Measurements from ENCODE around the gene PTPRD.

PTPRD gene

GRCh38 chr9:9631284-9631683 lies 981.5 kb downstream of the PTPRD start:
- CTCF ChIA-PET = no interaction called here
- Histone ChIP-seq H3K36me3 (ENCODE audit: control insufficient read depth in 2 of 2, insufficient read depth in 1 of 2, low read length in 2 of 2) (no peaks in the 10 kb centered on the region), H3K4me3 (ENCODE audit: low read depth, low read length) (no peak overlapping the region), H3K4me1 (ENCODE audit: control insufficient read depth, insufficient read depth, low read length) (no peaks in the 10 kb centered on the region), H3K27ac (ENCODE audit: extremely low read depth, low read depth, low read length) (no peak overlapping the region), H3K9me3 (ENCODE audit: control insufficient read depth, insufficient read depth, low read depth, low read length) (no peaks in the 10 kb centered on the region)
- no peak for TF ChIP-seq ZNF768 (tag by site-specific recombination; IDR thresholded peaks at IDR 0.05)
- TF ChIP-seq ZSCAN4 (tag by site-specific recombination; IDR thresholded peaks at IDR 0.05) = no peak
- no peak for TF ChIP-seq SALL2 (tag by site-specific recombination; IDR thresholded peaks at IDR 0.05; ENCODE audit: borderline replicate concordance)
- TF ChIP-seq ZNF433 (tag by site-specific recombination; IDR thresholded peaks at IDR 0.05; ENCODE audit: low read depth) = no peak
- TF ChIP-seq ZNF692 (tag by site-specific recombination; IDR thresholded peaks at IDR 0.05) = no peak
- TF ChIP-seq ZNF571 (tag by site-specific recombination; IDR thresholded peaks at IDR 0.05) = no peak
- no peak for TF ChIP-seq ZNF548 (tag by site-specific recombination; IDR thresholded peaks at IDR 0.05)
- no peak for TF ChIP-seq ZFHX2 (tag by site-specific recombination; conservative IDR thresholded peaks at IDR 0.05)
- POLR2A ChIA-PET = no interaction called here

- Histone ChIP-seq H3K36me3 (ENCODE audit: control insufficient read depth in 2 of 2, insufficient read depth in 1 of 2, low read length in 2 of 2) (no peaks in the 10 kb centered on the region), H3K4me3 (ENCODE audit: low read depth, low read length) (no peak overlapping the region), H3K9me3 (ENCODE audit: control insufficient read depth, insufficient read depth, low read depth, low read length) (no peaks in the 10 kb centered on the region), H3K27ac (ENCODE audit: extremely low read depth, low read depth, low read length) (no peak overlapping the region), H3K4me1 (ENCODE audit: control insufficient read depth, insufficient read depth, low read length) (no peaks in the 10 kb centered on the region)
- no peak for TF ChIP-seq RBAK (tag by site-specific recombination; IDR thresholded peaks at IDR 0.05)
- POLR2A ChIA-PET = no interaction called here
- CTCF ChIA-PET = no interaction called here
Measured at GRCh38 chr9:9625248-9625647, 987.6 kb downstream of the PTPRD start.

- no peak overlapping the region for H3K27ac ChIP-seq (ENCODE audit: extremely low read depth, low read depth, low read length)
- H3K36me3 ChIP-seq (ENCODE audit: control insufficient read depth in 2 of 2, insufficient read depth in 1 of 2, low read length in 2 of 2) = no peaks in the 10 kb centered on the region
- no peaks in the 10 kb centered on the region for H3K4me1 ChIP-seq (ENCODE audit: control insufficient read depth, insufficient read depth, low read length)
- TF ChIP-seq ZNF19 (tag by site-specific recombination; IDR thresholded peaks at IDR 0.05; ENCODE audit: low read depth) (no peak), ZNF501 (tag by site-specific recombination; IDR thresholded peaks at IDR 0.05) (no peak), ZBTB7A (tag by site-specific recombination; IDR thresholded peaks at IDR 0.05; ENCODE audit: low read depth) (no peak), ZNF529 (tag by site-specific recombination; IDR thresholded peaks at IDR 0.05; ENCODE audit: insufficient replicate concordance) (no peak), ZNF37A (tag by site-specific recombination; IDR thresholded peaks at IDR 0.05) (no peak), ZNF701 (tag by site-specific recombination; IDR thresholded peaks at IDR 0.05) (no peak), GLIS2 (tag by site-specific recombination; IDR thresholded peaks at IDR 0.05) (no peak), PRDM6 (tag by site-specific recombination; IDR thresholded peaks at IDR 0.05) (no peak), ZNF302 (tag by site-specific recombination; IDR thresholded peaks at IDR 0.05; ENCODE audit: low read depth) (no peak), ZNF626 (tag by site-specific recombination; IDR thresholded peaks at IDR 0.05) (no peak)
- H3K9me3 ChIP-seq (ENCODE audit: control insufficient read depth, insufficient read depth, low read depth, low read length) = no peaks in the 10 kb centered on the region
- no peak overlapping the region for H3K4me3 ChIP-seq (ENCODE audit: low read depth, low read length)
- ChIA-PET CTCF (no interaction called here), POLR2A (no interaction called here)
Measured at GRCh38 chr9:9623506-9623905, 989.3 kb downstream of the PTPRD start.
